Neural cell (in vitro differentiated cells): ENCODE data around the gene GFOD2. TPM values are rescaled to one million over a fixed set of nuclear protein-coding genes. Genes with fewer than 3 reads are reported as not detected.

Experiments
- H2AFZ ChIP-seq: fragments of 200-600, 300-800 bp; sonication (generic), shearing (Covaris generic); 2 replicates; pipeline ENCODE4 v1.6.0; 2014; ENCODE audit warnings: low read depth, mild to moderate bottlenecking, antibody characterized with exemption, low read length, moderate library complexity
- H3F3A ChIP-seq: fragments of 200-600 bp; shearing (Covaris generic); 2 replicates; pipeline ENCODE4 v1.6.1; 2016; ENCODE audit warnings: mild to moderate bottlenecking, moderate library complexity, mixed read lengths, antibody characterized with exemption, low read length; ENCODE audit not compliant: insufficient read depth, poor library complexity, severe bottlenecking
- H3K27ac ChIP-seq: fragments of 200-600, 300-800 bp; sonication (generic), shearing (Covaris generic); 2 replicates; pipeline ENCODE4 v1.5.1; 2014; ENCODE audit warnings: mild to moderate bottlenecking, low read length, moderate library complexity
- H3K27me3 ChIP-seq: fragments of 300-800, 200-600 bp; sonication (generic), shearing (Covaris generic); 2 replicates; pipeline ENCODE4 v1.6.0; 2014; ENCODE audit warnings: mild to moderate bottlenecking, low read depth, low read length, moderate library complexity; ENCODE audit not compliant: insufficient read depth
- H3K36me3 ChIP-seq: fragments of 300-800, 200-600 bp; sonication (generic), shearing (Covaris generic); 2 replicates; pipeline ENCODE4 v1.5.1; 2014; ENCODE audit warnings: mild to moderate bottlenecking, antibody characterized with exemption, low read length, moderate library complexity; ENCODE audit not compliant: insufficient read depth
- H3K4me2 ChIP-seq: fragments of 300-800, 200-600 bp; sonication (generic), shearing (Covaris generic); 2 replicates; pipeline ENCODE4 v1.6.0; 2014; ENCODE audit warnings: mild to moderate bottlenecking, low read length
- H3K4me3 ChIP-seq: fragments of 300-800, 200-600 bp; sonication (generic), shearing (Covaris generic); 2 replicates; pipeline ENCODE4 v1.5.1; 2014; ENCODE audit warnings: mild to moderate bottlenecking, low read length, moderate library complexity
- H3K79me2 ChIP-seq: fragments of 200-600 bp; shearing (Covaris generic); replicated peaks from 2 replicates; pipeline ENCODE4 v1.6.0; 2014; ENCODE audit warnings: mild to moderate bottlenecking, low read length, moderate library complexity; ENCODE audit not compliant: insufficient read depth
- H3K9ac ChIP-seq: fragments of 300-800, 200-600 bp; sonication (generic), shearing (Covaris generic); 2 replicates; pipeline ENCODE4 v1.6.1; 2016; ENCODE audit warnings: mild to moderate bottlenecking, low read length, mixed read lengths
- H3K9me2 ChIP-seq: fragments of 200-600 bp; shearing (Covaris generic); 2 replicates; pipeline ENCODE4 v1.6.1; 2016; ENCODE audit warnings: mild to moderate bottlenecking, low read length, mixed read lengths; ENCODE audit not compliant: insufficient read depth
- H3K9me3 ChIP-seq: fragments of 200-600, 300-800 bp; sonication (generic), shearing (Covaris generic); 2 replicates; pipeline ENCODE4 v1.6.1; 2016; ENCODE audit warnings: mild to moderate bottlenecking, mixed run types, low read length, moderate library complexity, mixed read lengths
- H4K20me1 ChIP-seq: fragments of 200-600 bp; shearing (Covaris generic); 2 replicates; pipeline ENCODE4 v1.6.1; 2016; ENCODE audit warnings: mild to moderate bottlenecking, mixed run types; ENCODE audit not compliant: insufficient read depth
- EP300 ChIP-seq: fragments of 450-650 bp; conservative IDR thresholded peaks from 2 replicates; pipeline ENCODE4 v1.6.1; 2014; ENCODE audit warnings: antibody characterized with exemption, mild to moderate bottlenecking, moderate library complexity; ENCODE audit not compliant: poor library complexity, severe bottlenecking
- EZH2 ChIP-seq: fragments of 200-600, 300-800 bp; shearing (Covaris generic), sonication (generic); IDR thresholded peaks from 2 replicates; pipeline ENCODE4 v1.6.1; 2014; ENCODE audit warnings: antibody characterized with exemption, low read length, borderline replicate concordance, mild to moderate bottlenecking; ENCODE audit not compliant: insufficient read depth, poor library complexity, severe bottlenecking
- MXI1 ChIP-seq: fragments of 450-650 bp; conservative IDR thresholded peaks from 2 replicates; pipeline ENCODE4 v1.6.1; 2014; ENCODE audit warnings: antibody characterized with exemption, mild to moderate bottlenecking; ENCODE audit not compliant: poor library complexity, severe bottlenecking
- POLR2AphosphoS5 ChIP-seq: IDR thresholded peaks from 2 replicates; pipeline ENCODE4 v1.6.1; 2012
- RAD21 ChIP-seq: fragments of 450-650 bp; conservative IDR thresholded peaks from 2 replicates; pipeline ENCODE4 v1.6.1; 2014; ENCODE audit warnings: antibody characterized with exemption, mild to moderate bottlenecking, moderate library complexity
- SMC3 ChIP-seq: fragments of 450-650 bp; conservative IDR thresholded peaks from 2 replicates; pipeline ENCODE4 v1.6.1; 2014; ENCODE audit warnings: antibody characterized with exemption, mild to moderate bottlenecking, moderate library complexity; ENCODE audit not compliant: poor library complexity
- TAF1 ChIP-seq: IDR thresholded peaks from 2 replicates; pipeline ENCODE4 v1.6.1; 2012; ENCODE audit warnings: low read depth
- polyA plus RNA-seq: library from polyadenylated mRNA; depleted of rRNA; stranded (reverse); fragments of >200 nt; gene quantifications from 2 replicates; pipeline ENCODE4 v1.2.3, GENCODE V29; 2014
- TF ChIP-seq, protein P1 (sequence below): IDR thresholded peaks from 2 replicates; pipeline ENCODE4 v1.6.1; 2012; ENCODE audit warnings: borderline replicate concordance
- TF ChIP-seq, protein P2 (sequence below): fragments of 450-650 bp; IDR thresholded peaks from 2 replicates; pipeline ENCODE4 v1.5.1; 2014; ENCODE audit warnings: antibody characterized with exemption, mild to moderate bottlenecking, moderate library complexity; ENCODE audit not compliant: poor library complexity, severe bottlenecking

GFOD2 gene
- polyA plus RNA-seq, 1 donor from 2014 or later, result 88.4 TPM

DNA sequence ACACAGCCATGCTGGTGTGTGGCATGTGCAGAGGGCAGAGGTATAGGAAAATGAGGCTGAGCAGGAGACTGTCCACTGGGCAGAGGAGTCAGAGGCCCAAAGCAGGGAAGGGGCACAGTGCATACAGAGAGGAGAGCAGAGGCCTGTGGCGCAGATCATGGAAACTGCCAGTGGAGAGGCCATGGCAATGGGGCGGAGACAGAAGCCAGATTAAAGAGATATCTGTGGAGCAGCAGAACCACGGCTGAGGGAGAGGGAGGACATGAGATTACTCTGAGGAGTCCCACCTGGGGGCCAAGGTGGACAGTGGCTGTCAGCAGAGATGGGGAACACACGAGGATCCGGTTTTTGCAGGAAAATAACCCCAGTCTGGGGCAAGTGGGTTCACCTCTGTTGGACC lies 44.0 kb upstream of the GFOD2 start:
- H4K20me1 ChIP-seq, result no peaks in the 10 kb centered on the region
- no peaks in the 10 kb centered on the region for H3K9me3 ChIP-seq
- no peak overlapping the region for H3K4me2 ChIP-seq
- H3K27me3 ChIP-seq, result no peaks in the 10 kb centered on the region
- H2AFZ ChIP-seq, result no peak overlapping the region
- no peaks in the 10 kb centered on the region for H3K36me3 ChIP-seq
- H3K9ac ChIP-seq, result no peak overlapping the region
- TF ChIP-seq TAF1 (no peak), EP300 (no peak), RAD21 (no peak), POLR2AphosphoS5 (no peak), SMC3 (no peak), EZH2 (no peak), MXI1 (no peak)
- TF ChIP-seq, protein P1, sequence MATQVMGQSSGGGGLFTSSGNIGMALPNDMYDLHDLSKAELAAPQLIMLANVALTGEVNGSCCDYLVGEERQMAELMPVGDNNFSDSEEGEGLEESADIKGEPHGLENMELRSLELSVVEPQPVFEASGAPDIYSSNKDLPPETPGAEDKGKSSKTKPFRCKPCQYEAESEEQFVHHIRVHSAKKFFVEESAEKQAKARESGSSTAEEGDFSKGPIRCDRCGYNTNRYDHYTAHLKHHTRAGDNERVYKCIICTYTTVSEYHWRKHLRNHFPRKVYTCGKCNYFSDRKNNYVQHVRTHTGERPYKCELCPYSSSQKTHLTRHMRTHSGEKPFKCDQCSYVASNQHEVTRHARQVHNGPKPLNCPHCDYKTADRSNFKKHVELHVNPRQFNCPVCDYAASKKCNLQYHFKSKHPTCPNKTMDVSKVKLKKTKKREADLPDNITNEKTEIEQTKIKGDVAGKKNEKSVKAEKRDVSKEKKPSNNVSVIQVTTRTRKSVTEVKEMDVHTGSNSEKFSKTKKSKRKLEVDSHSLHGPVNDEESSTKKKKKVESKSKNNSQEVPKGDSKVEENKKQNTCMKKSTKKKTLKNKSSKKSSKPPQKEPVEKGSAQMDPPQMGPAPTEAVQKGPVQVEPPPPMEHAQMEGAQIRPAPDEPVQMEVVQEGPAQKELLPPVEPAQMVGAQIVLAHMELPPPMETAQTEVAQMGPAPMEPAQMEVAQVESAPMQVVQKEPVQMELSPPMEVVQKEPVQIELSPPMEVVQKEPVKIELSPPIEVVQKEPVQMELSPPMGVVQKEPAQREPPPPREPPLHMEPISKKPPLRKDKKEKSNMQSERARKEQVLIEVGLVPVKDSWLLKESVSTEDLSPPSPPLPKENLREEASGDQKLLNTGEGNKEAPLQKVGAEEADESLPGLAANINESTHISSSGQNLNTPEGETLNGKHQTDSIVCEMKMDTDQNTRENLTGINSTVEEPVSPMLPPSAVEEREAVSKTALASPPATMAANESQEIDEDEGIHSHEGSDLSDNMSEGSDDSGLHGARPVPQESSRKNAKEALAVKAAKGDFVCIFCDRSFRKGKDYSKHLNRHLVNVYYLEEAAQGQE, result no peak
- TF ChIP-seq, protein P2, sequence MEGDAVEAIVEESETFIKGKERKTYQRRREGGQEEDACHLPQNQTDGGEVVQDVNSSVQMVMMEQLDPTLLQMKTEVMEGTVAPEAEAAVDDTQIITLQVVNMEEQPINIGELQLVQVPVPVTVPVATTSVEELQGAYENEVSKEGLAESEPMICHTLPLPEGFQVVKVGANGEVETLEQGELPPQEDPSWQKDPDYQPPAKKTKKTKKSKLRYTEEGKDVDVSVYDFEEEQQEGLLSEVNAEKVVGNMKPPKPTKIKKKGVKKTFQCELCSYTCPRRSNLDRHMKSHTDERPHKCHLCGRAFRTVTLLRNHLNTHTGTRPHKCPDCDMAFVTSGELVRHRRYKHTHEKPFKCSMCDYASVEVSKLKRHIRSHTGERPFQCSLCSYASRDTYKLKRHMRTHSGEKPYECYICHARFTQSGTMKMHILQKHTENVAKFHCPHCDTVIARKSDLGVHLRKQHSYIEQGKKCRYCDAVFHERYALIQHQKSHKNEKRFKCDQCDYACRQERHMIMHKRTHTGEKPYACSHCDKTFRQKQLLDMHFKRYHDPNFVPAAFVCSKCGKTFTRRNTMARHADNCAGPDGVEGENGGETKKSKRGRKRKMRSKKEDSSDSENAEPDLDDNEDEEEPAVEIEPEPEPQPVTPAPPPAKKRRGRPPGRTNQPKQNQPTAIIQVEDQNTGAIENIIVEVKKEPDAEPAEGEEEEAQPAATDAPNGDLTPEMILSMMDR, result no peak
- no peak overlapping the region for H3K27ac ChIP-seq
- no peaks in the 10 kb centered on the region for H3F3A ChIP-seq
- H3K79me2 ChIP-seq, result no peaks in the 10 kb centered on the region
- no peak overlapping the region for H3K4me3 ChIP-seq
- H3K9me2 ChIP-seq, result no peaks in the 10 kb centered on the region

DNA sequence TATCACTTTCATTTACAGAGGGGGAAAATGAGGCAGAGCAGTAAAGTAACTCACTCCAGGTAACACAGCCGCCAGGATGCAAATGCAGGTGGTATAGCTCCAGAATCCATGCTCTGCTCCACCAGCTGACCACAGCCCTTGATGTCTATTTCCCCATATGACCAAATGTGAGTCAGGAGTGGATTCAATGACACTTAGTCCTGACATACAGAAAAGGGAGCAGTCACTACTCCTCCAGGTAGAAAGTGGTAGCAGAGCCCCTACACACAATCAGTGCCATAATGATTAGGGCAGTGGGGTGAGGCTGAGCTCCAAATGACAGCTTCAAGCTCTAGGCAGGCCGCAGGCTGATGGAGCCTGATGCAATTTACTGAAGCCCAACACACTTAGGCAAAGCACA lies 43.3 kb upstream of the GFOD2 start:
- no peak overlapping the region for H2AFZ ChIP-seq
- H3K4me2 ChIP-seq, result no peak overlapping the region
- no peaks in the 10 kb centered on the region for H3K79me2 ChIP-seq
- no peaks in the 10 kb centered on the region for H4K20me1 ChIP-seq
- TF ChIP-seq MXI1 (no peak), SMC3 (no peak), POLR2AphosphoS5 (no peak), RAD21 (no peak), EP300 (no peak), EZH2 (no peak)
- TF ChIP-seq, protein P2, result no peak
- TF ChIP-seq, protein P1, result no peak
- no peaks in the 10 kb centered on the region for H3K27me3 ChIP-seq
- no peak overlapping the region for H3K4me3 ChIP-seq
- H3K9me2 ChIP-seq, result no peaks in the 10 kb centered on the region
- H3K36me3 ChIP-seq, result no peaks in the 10 kb centered on the region
- no peak overlapping the region for H3K27ac ChIP-seq
- no peak overlapping the region for H3K9ac ChIP-seq
- no peaks in the 10 kb centered on the region for H3K9me3 ChIP-seq
- H3F3A ChIP-seq, result no peaks in the 10 kb centered on the region
